Epithelial cell of esophagus (primary cell): Measurements from ENCODE around the gene ARFGAP1.
A peak's percentile ranks its signal among the peaks of the same experiment; 100 is the strongest.

Experiments
- DNase-seq: peaks from one replicate; pipeline ENCODE4 v3.0.0; 2010; ENCODE audit warnings: low read depth
- H3K4me3 ChIP-seq: 2 replicates; pipeline ENCODE4 v1.5.1; 2011; ENCODE audit warnings: mild to moderate bottlenecking, low read length, control low read depth
- TF ChIP-seq, protein P1 (sequence below): IDR thresholded peaks from 2 replicates; pipeline ENCODE4 v1.5.1; 2011; ENCODE audit warnings: low read depth, mild to moderate bottlenecking, low read length, control low read depth, inconsistent platforms; ENCODE audit not compliant: insufficient read depth; ENCODE audit errors: missing control alignments

Gene ARFGAP1

DNA sequence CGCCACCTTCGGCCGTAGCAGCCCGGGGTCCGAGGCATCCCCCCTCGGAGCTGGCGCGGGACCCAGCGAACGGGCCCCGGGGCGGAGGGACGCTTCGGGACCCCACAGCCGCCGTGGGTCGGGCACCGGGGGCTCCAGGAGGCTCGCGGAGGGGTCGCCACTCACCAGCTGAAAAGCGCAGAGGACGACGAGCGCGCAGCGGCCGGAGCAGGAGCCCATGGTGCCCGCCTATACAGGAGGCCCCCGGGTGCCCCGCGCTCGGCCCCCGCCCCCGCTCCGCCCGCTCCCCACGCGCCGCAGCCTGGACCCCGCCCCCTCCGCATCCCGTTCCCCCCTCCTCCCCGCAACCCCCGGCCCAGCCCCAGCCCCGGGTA is 18.4 kb upstream of the ARFGAP1 start, which contains the start of gene NKAIN4:
Gene NKAIN4 (minus strand): TSS at position 232 of the 374 bp plus-strand sequence. CDS start 13 bp downstream, at position 219.
- no peak for DNase-seq
- H3K4me3 ChIP-seq: no peak within 1 kb of the TSS
- TF ChIP-seq, protein P1, sequence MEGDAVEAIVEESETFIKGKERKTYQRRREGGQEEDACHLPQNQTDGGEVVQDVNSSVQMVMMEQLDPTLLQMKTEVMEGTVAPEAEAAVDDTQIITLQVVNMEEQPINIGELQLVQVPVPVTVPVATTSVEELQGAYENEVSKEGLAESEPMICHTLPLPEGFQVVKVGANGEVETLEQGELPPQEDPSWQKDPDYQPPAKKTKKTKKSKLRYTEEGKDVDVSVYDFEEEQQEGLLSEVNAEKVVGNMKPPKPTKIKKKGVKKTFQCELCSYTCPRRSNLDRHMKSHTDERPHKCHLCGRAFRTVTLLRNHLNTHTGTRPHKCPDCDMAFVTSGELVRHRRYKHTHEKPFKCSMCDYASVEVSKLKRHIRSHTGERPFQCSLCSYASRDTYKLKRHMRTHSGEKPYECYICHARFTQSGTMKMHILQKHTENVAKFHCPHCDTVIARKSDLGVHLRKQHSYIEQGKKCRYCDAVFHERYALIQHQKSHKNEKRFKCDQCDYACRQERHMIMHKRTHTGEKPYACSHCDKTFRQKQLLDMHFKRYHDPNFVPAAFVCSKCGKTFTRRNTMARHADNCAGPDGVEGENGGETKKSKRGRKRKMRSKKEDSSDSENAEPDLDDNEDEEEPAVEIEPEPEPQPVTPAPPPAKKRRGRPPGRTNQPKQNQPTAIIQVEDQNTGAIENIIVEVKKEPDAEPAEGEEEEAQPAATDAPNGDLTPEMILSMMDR: no peak

DNA sequence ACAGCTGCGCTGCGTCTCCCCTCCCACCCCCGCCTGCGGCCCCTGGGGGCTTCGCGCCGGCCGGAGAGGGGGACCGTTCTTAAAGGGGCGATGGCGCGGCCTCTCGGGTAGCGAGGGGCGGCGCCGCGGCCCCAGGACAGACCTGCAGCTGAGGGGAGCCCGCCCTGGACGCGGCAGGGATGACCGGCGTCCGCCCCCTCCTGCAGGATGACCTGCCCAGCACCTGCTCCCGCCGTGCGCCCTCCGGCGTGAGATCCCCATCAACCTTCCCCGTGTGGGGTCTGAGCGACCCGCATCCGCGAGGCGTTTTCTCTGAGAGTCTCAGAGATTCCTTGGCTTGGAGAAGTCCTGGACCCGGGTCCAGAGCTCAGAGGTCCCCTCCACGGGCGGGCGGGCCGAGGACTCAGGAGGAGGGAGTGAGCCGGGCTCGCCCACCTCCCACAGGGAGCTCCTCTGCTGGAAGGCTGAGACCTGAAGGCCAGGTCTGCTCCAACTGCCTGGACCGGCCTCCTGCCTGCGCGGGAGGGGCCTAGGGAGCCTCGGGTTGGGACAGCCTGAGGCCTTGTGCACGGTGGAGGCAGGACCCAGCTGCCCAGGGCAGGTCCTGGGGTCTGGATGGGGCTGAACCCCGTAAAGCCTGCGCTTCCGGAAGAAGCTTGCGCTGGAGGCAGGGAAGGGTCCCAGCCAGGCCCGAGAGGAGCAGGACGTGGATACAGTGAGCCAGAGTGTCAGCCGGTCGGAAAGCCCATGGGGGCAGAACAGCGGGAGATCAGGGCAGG is 17.8 kb upstream of the ARFGAP1 start:
- DNase-seq: no peak
- TF ChIP-seq, protein P1: no peak
- no peak overlapping the region for H3K4me3 ChIP-seq

DNA sequence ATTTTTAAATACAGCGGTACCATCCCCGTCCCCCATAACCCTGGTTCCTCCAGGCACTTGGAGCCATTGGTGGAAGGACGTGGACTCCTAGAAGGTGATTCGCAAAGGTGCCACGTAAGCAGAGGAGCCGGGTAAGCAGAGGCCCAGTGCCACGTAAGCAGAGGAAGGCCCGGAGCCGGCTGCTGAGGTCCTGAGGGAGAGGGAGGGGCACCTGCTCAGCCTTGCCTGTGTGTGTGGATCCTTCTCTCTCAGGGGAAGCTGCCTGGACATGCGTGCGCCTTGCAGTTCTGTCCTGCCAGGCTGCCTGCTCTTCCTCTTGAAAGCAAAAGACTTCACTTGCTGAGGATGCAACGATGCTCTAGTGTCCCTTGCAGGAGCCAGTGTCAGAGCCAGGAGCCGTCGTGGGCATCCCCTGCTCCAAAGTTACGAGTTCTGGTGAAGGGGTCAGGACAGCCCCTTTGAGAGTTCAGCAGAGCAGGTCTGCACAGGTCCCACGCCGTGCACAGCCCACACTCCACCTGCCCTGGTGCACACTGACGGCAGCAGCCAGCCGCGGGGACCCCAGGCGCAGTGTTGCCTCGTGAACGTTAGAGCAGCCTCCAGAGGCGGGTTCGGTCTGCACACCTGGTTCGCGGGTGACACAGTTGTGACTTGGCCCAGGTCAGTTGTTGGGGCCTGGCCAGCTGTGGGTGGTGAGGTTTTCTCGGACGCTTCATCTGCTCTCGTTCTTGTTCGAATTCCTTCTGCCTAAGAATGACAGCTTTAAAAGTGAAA is 16.5 kb upstream of the ARFGAP1 start:
- TF ChIP-seq, protein P1: no peak
- peak; percentile 95 for DNase-seq
- H3K4me3 ChIP-seq: peak overlapping the region; percentile 13

DNA sequence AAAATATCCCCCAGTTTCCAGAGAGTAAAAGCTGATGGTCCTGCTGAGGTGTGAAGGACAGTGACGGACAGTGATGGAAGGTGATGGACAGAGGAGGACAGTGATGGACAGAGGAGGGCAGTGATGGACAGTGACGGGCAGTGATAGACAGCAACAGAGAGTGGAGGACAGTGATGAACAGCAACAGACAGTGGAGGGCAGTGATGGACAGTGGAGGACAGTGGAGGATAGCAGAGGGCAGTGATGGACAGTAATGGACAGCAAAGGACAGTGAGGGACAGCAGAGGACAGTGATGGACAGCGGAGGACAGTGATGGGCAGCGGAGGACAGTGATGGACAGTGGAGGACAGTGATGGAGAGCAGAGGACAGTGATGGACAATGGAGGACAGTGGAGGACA is 15.7 kb upstream of the ARFGAP1 start:
- no peak overlapping the region for H3K4me3 ChIP-seq
- DNase-seq: no peak
- TF ChIP-seq, protein P1: no peak

DNA sequence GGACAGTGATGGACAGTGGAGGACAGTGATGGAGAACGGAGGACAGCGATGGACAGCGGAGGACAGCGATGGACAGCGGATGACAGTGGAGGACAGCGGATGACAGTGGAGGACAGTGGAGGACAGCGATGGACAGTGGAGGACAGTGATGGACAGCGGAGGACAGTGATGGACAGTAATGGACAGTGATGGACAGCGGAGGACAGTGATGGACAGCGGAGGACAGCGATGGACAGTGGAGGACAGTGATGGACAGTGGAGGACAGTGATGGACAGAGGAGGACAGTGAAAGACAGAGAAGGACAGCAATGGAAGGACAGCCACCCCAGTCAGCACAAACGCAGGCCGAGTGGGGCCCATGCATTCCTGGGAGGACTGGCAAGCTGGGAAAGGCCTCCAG is 15.0 kb upstream of the ARFGAP1 start:
- H3K4me3 ChIP-seq: no peak overlapping the region
- no peak for DNase-seq
- TF ChIP-seq, protein P1: no peak

DNA sequence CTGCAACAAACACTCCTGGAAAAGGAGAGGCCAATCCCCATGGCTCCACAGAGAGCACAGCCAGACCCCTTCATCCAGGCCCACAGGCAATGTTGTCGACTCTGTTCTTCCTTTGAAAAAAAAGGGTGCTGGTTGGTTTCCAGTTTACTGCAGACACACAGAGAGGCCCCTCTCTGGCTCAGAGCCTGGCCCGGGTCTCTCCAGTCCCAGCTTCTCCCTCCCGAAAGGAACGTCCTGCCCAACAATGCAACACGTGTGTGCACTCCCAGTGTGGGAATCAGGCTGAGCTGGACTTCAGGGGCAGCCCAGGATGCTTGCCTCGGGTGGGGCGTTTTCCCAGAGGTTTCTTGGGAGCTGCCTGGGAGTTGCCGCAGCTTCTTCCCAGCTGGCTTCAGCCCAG is 13.8 kb upstream of the ARFGAP1 start:
- no peak overlapping the region for H3K4me3 ChIP-seq
- no peak for DNase-seq
- TF ChIP-seq, protein P1: no peak
